GM23338 (cell line): ENCODE data around the gene STEAP1B. TPM values are rescaled to one million over a fixed set of nuclear protein-coding genes. Genes with fewer than 3 reads are reported as not detected.

Experiments
- ATAC-seq: fragments of 200-7000 bp; cut with Tn5 transposase; 3 replicates; pipeline ENCODE4 v1.9.1; 2020
- DNase-seq: peaks from one replicate; pipeline ENCODE4 v3.0.0-alpha.2; 2015; ENCODE audit warnings: low spot score
- H2AFZ ChIP-seq: fragments of 200-600 bp; sonication (generic); 2 replicates; pipeline ENCODE4 v1.8.0; 2016; ENCODE audit warnings: antibody characterized with exemption, mild to moderate bottlenecking, moderate library complexity
- H3F3A ChIP-seq: fragments of 200-600 bp; sonication (generic); replicated peaks from 2 replicates; pipeline ENCODE4 v1.8.0; 2017; ENCODE audit warnings: antibody characterized with exemption, mixed run types, low read depth
- H3K27ac ChIP-seq: fragments of 200-600 bp; sonication (generic); 2 replicates; pipeline ENCODE4 v1.6.1; 2016; ENCODE audit warnings: low read depth
- H3K27me3 ChIP-seq: fragments of 200-600 bp; sonication (generic); 2 replicates; pipeline ENCODE4 v1.8.0; 2016; ENCODE audit warnings: mild to moderate bottlenecking, mixed run types, moderate library complexity; ENCODE audit not compliant: insufficient read depth
- H3K36me3 ChIP-seq: fragments of 200-600 bp; sonication (generic); 2 replicates; pipeline ENCODE4 v1.8.0; 2016; ENCODE audit warnings: mild to moderate bottlenecking; ENCODE audit not compliant: insufficient read depth
- H3K4me1 ChIP-seq: fragments of 200-600 bp; sonication (generic); 2 replicates; pipeline ENCODE4 v1.8.0; 2016; ENCODE audit warnings: mild to moderate bottlenecking, moderate library complexity; ENCODE audit not compliant: insufficient read depth
- H3K4me2 ChIP-seq: fragments of 200-600 bp; sonication (generic); 2 replicates; pipeline ENCODE4 v1.7.1; 2017; ENCODE audit warnings: mixed run types
- H3K4me3 ChIP-seq: fragments of 200-600 bp; sonication (generic); 2 replicates; pipeline ENCODE4 v1.6.1; 2016; ENCODE audit warnings: mixed run types
- H3K79me2 ChIP-seq: fragments of 200-600 bp; sonication (generic); replicated peaks from 2 replicates; pipeline ENCODE4 v1.8.0; 2017; ENCODE audit warnings: mild to moderate bottlenecking; ENCODE audit not compliant: insufficient read depth
- H3K9me2 ChIP-seq: fragments of 200-600 bp; sonication (generic); 2 replicates; pipeline ENCODE4 v1.8.0; 2017; ENCODE audit not compliant: insufficient read depth
- H4K20me1 ChIP-seq: fragments of 200-600 bp; sonication (generic); replicated peaks from 2 replicates; pipeline ENCODE4 v1.8.0; 2017; ENCODE audit warnings: mild to moderate bottlenecking; ENCODE audit not compliant: insufficient read depth
- H3K27ac Mint-ChIP-seq: 2 replicates; pipeline ENCODE4 v1.8.0; 2020; ENCODE audit warnings: inconsistent platforms, mild to moderate bottlenecking, moderate library complexity, mixed read lengths
- H3K27me3 Mint-ChIP-seq: 3 replicates; pipeline ENCODE4 v1.8.0; 2022; ENCODE audit warnings: low read depth, mild to moderate bottlenecking, moderate library complexity, mixed read lengths, inconsistent platforms; ENCODE audit not compliant: insufficient read depth, poor library complexity
- H3K36me3 Mint-ChIP-seq: 3 replicates; pipeline ENCODE4 v1.8.0; 2021; ENCODE audit warnings: low read depth, mild to moderate bottlenecking, inconsistent platforms, moderate library complexity, mixed read lengths
- H3K4me1 Mint-ChIP-seq: 3 replicates; pipeline ENCODE4 v1.8.0; 2020; ENCODE audit warnings: mild to moderate bottlenecking, inconsistent platforms, mixed read lengths
- H3K4me3 Mint-ChIP-seq: 3 replicates; pipeline ENCODE4 v1.8.0; 2021; ENCODE audit warnings: moderate library complexity, mild to moderate bottlenecking, inconsistent platforms, mixed read lengths
- H3K9me3 Mint-ChIP-seq: 3 replicates; pipeline ENCODE4 v1.8.0; 2020; ENCODE audit warnings: moderate library complexity, mild to moderate bottlenecking, inconsistent platforms, mixed read lengths
- CREB1 ChIP-seq: fragments of 250-450 bp; sonication (Bioruptor Pico); IDR thresholded peaks from 2 replicates; pipeline ENCODE4 v1.5.0; 2020; ENCODE audit warnings: low read depth, mild to moderate bottlenecking, moderate library complexity
- EZH2phosphoT487 ChIP-seq: fragments of 200-600 bp; sonication (generic); IDR thresholded peaks from one replicate; pipeline ENCODE4 v1.8.1; 2018; ENCODE audit warnings: antibody characterized with exemption; ENCODE audit not compliant: unreplicated experiment
- JUNB ChIP-seq: IDR thresholded peaks from one replicate; pipeline ENCODE4 v1.6.1; 2016; ENCODE audit warnings: antibody characterized with exemption; ENCODE audit not compliant: unreplicated experiment
- NANOG ChIP-seq: IDR thresholded peaks from 2 replicates; pipeline ENCODE4 v1.6.1; 2016; ENCODE audit warnings: antibody characterized with exemption, borderline replicate concordance
- REST ChIP-seq: IDR thresholded peaks from one replicate; pipeline ENCODE4 v1.6.1; 2018; ENCODE audit warnings: antibody characterized with exemption; ENCODE audit not compliant: unreplicated experiment
- STAT1 ChIP-seq: IDR thresholded peaks from one replicate; pipeline ENCODE4 v1.6.1; 2016; ENCODE audit warnings: antibody characterized with exemption; ENCODE audit not compliant: unreplicated experiment
- ZNF114 ChIP-seq: fragments of 250-450 bp; sonication (Bioruptor Pico); IDR thresholded peaks from 2 replicates; pipeline ENCODE4 v1.5.0; 2020; ENCODE audit warnings: mild to moderate bottlenecking, moderate library complexity
- polyA plus RNA-seq: library from polyadenylated mRNA; unstranded; fragments of >200 nt; fragmentation: Nextera tagmentation; extraction: Ambion mirVana; gene quantifications from 2 replicates; pipeline ENCODE4 v1.2.1, GENCODE V29; 2016
- total RNA-seq: library from RNA; depleted of rRNA; stranded (reverse); fragments of >200 nt; shearing (Covaris generic); gene quantifications from 2 replicates; pipeline ENCODE4 v1.2.3, GENCODE V29; 2014
- TF ChIP-seq, protein P1 (sequence below), 2 experiments: fragments of 200-600 bp in 1 of 2; sonication (generic) in 1 of 2; conservative IDR thresholded peaks; 2 replicates each; pipeline versions ENCODE4 v1.5.1 to v1.6.1; 2016 to 2017; ENCODE audit warnings: antibody characterized with exemption in 2 of 2, low read depth in 2 of 2, mild to moderate bottlenecking in 2 of 2, moderate library complexity in 1 of 2
- TF ChIP-seq, protein P2 (sequence below): fragments of 250-450 bp; sonication (Bioruptor Pico); IDR thresholded peaks from 2 replicates; pipeline ENCODE4 v1.5.0; 2020; ENCODE audit warnings: mild to moderate bottlenecking, moderate library complexity

The STEAP1B gene
- total and polyA plus RNA-seq, 2 experiments from 2014 or later, result 4.9 to 16.5 TPM

GRCh38 chr7:22430457-22430856, 69.5 kb downstream of the STEAP1B start:
- Mint-ChIP-seq H3K27me3 (peaks cover 5% of the 10 kb centered on the region), H3K4me3 (no peak overlapping the region), H3K4me1 (peaks cover 32% of the 10 kb centered on the region), H3K36me3 (no peaks in the 10 kb centered on the region), H3K9me3 (no peaks in the 10 kb centered on the region), H3K27ac (no peak overlapping the region)
- no peaks in the 10 kb centered on the region for H3K79me2 ChIP-seq
- H3K4me2 ChIP-seq, result no peak overlapping the region
- H3K27ac ChIP-seq, result no peak overlapping the region
- peaks cover 24% of the 10 kb centered on the region for H3K4me1 ChIP-seq
- no peaks in the 10 kb centered on the region for H3K36me3 ChIP-seq
- TF ChIP-seq JUNB (no peak), CREB1 (CRISPR knock-in tag) (no peak), NANOG (no peak)
- TF ChIP-seq, protein P1, sequence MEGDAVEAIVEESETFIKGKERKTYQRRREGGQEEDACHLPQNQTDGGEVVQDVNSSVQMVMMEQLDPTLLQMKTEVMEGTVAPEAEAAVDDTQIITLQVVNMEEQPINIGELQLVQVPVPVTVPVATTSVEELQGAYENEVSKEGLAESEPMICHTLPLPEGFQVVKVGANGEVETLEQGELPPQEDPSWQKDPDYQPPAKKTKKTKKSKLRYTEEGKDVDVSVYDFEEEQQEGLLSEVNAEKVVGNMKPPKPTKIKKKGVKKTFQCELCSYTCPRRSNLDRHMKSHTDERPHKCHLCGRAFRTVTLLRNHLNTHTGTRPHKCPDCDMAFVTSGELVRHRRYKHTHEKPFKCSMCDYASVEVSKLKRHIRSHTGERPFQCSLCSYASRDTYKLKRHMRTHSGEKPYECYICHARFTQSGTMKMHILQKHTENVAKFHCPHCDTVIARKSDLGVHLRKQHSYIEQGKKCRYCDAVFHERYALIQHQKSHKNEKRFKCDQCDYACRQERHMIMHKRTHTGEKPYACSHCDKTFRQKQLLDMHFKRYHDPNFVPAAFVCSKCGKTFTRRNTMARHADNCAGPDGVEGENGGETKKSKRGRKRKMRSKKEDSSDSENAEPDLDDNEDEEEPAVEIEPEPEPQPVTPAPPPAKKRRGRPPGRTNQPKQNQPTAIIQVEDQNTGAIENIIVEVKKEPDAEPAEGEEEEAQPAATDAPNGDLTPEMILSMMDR (conservative IDR thresholded peaks at IDR 0.05; ENCODE audit: low read depth in 2 of 2), result no peak
- no peaks in the 10 kb centered on the region for H4K20me1 ChIP-seq
- no peaks in the 10 kb centered on the region for H3F3A ChIP-seq
- H3K4me3 ChIP-seq, result no peak overlapping the region
- no peaks in the 10 kb centered on the region for H3K27me3 ChIP-seq
- ATAC-seq (no peak), DNase-seq (no peak)
- H3K9me2 ChIP-seq, result peaks cover 18% of the 10 kb centered on the region
- no peak overlapping the region for H2AFZ ChIP-seq

GRCh38 chr7:22429386-22429785, 70.6 kb downstream of the STEAP1B start:
- Histone ChIP-seq H3K27me3 (no peaks in the 10 kb centered on the region), H3K4me3 (no peak overlapping the region), H2AFZ (no peak overlapping the region), H3K36me3 (no peaks in the 10 kb centered on the region), H3K4me1 (peaks cover 24% of the 10 kb centered on the region), H4K20me1 (no peaks in the 10 kb centered on the region), H3K4me2 (no peak overlapping the region), H3K27ac (no peak overlapping the region), H3K9me2 (peaks cover 18% of the 10 kb centered on the region), H3K79me2 (no peaks in the 10 kb centered on the region), H3F3A (no peaks in the 10 kb centered on the region)
- H3K4me3 Mint-ChIP-seq, result no peak overlapping the region
- peaks cover 26% of the 10 kb centered on the region for H3K4me1 Mint-ChIP-seq
- H3K9me3 Mint-ChIP-seq, result no peaks in the 10 kb centered on the region
- H3K27me3 Mint-ChIP-seq, result peaks cover 5% of the 10 kb centered on the region
- DNase-seq, result no peak
- no peaks in the 10 kb centered on the region for H3K36me3 Mint-ChIP-seq
- H3K27ac Mint-ChIP-seq, result no peak overlapping the region
- no peak for ATAC-seq
- no peak for TF ChIP-seq STAT1
- TF ChIP-seq CREB1 (CRISPR knock-in tag), result no peak
- TF ChIP-seq EZH2phosphoT487, result no peak
- no peak for TF ChIP-seq REST
- TF ChIP-seq, protein P2, sequence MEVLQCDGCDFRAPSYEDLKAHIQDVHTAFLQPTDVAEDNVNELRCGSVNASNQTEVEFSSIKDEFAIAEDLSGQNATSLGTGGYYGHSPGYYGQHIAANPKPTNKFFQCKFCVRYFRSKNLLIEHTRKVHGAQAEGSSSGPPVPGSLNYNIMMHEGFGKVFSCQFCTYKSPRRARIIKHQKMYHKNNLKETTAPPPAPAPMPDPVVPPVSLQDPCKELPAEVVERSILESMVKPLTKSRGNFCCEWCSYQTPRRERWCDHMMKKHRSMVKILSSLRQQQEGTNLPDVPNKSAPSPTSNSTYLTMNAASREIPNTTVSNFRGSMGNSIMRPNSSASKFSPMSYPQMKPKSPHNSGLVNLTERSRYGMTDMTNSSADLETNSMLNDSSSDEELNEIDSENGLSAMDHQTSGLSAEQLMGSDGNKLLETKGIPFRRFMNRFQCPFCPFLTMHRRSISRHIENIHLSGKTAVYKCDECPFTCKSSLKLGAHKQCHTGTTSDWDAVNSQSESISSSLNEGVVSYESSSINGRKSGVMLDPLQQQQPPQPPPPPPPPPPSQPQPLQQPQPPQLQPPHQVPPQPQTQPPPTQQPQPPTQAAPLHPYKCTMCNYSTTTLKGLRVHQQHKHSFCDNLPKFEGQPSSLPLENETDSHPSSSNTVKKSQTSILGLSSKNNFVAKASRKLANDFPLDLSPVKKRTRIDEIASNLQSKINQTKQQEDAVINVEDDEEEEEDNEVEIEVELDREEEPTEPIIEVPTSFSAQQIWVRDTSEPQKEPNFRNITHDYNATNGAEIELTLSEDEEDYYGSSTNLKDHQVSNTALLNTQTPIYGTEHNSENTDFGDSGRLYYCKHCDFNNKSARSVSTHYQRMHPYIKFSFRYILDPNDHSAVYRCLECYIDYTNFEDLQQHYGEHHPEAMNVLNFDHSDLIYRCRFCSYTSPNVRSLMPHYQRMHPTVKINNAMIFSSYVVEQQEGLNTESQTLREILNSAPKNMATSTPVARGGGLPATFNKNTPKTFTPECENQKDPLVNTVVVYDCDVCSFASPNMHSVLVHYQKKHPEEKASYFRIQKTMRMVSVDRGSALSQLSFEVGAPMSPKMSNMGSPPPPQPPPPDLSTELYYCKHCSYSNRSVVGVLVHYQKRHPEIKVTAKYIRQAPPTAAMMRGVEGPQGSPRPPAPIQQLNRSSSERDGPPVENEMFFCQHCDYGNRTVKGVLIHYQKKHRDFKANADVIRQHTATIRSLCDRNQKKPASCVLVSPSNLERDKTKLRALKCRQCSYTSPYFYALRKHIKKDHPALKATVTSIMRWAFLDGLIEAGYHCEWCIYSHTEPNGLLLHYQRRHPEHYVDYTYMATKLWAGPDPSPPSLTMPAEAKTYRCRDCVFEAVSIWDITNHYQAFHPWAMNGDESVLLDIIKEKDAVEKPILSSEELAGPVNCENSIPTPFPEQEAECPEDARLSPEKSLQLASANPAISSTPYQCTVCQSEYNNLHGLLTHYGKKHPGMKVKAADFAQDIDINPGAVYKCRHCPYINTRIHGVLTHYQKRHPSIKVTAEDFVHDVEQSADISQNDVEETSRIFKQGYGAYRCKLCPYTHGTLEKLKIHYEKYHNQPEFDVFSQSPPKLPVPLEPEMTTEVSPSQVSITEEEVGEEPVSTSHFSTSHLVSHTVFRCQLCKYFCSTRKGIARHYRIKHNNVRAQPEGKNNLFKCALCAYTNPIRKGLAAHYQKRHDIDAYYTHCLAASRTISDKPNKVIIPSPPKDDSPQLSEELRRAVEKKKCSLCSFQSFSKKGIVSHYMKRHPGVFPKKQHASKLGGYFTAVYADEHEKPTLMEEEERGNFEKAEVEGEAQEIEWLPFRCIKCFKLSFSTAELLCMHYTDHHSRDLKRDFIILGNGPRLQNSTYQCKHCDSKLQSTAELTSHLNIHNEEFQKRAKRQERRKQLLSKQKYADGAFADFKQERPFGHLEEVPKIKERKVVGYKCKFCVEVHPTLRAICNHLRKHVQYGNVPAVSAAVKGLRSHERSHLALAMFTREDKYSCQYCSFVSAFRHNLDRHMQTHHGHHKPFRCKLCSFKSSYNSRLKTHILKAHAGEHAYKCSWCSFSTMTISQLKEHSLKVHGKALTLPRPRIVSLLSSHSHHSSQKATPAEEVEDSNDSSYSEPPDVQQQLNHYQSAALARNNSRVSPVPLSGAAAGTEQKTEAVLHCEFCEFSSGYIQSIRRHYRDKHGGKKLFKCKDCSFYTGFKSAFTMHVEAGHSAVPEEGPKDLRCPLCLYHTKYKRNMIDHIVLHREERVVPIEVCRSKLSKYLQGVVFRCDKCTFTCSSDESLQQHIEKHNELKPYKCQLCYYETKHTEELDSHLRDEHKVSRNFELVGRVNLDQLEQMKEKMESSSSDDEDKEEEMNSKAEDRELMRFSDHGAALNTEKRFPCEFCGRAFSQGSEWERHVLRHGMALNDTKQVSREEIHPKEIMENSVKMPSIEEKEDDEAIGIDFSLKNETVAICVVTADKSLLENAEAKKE (CRISPR knock-in tag), result no peak
- no peak for TF ChIP-seq JUNB
- no peak for TF ChIP-seq NANOG
- no peak for TF ChIP-seq ZNF114
